ENCODE results near the gene SASH3.

Gene SASH3

GRCh38 chrX:129763666-129764065 lies 16.1 kb upstream of the SASH3 start:
- TF ChIP-seq CTCF (IDR thresholded peaks at IDR 0.05; ENCODE audit: borderline replicate concordance, control extremely low read depth, extremely low read depth, insufficient read depth, missing control alignments), result no peak
- in situ Hi-C loops (cut with MboI; ENCODE audit: low sequenced_read_pairs, unreplicated experiment), result no loop called here
- DNase-seq (ENCODE audit: low spot score), result no peak

GRCh38 chrX:129768186-129768585 lies 11.6 kb upstream of the SASH3 start:
- in situ Hi-C loops (cut with MboI; ENCODE audit: low sequenced_read_pairs, unreplicated experiment), result no loop called here
- DNase-seq (ENCODE audit: low spot score), result no peak
- no peak for TF ChIP-seq CTCF (IDR thresholded peaks at IDR 0.05; ENCODE audit: borderline replicate concordance, control extremely low read depth, extremely low read depth, insufficient read depth, missing control alignments)

GRCh38 chrX:129768586-129769466 lies 10.9 kb upstream of the SASH3 start:
- DNase-seq (ENCODE audit: low spot score), result no peak
- in situ Hi-C loops (cut with MboI; ENCODE audit: low sequenced_read_pairs, unreplicated experiment), result no loop called here
- TF ChIP-seq CTCF (IDR thresholded peaks at IDR 0.05; ENCODE audit: borderline replicate concordance, control extremely low read depth, extremely low read depth, insufficient read depth, missing control alignments), result no peak

GRCh38 chrX:129769467-129770154 lies 10.1 kb upstream of the SASH3 start:
- DNase-seq (ENCODE audit: low spot score), result peak; percentile 71
- no peak for TF ChIP-seq CTCF (IDR thresholded peaks at IDR 0.05; ENCODE audit: borderline replicate concordance, control extremely low read depth, extremely low read depth, insufficient read depth, missing control alignments)
- in situ Hi-C loops (cut with MboI; ENCODE audit: low sequenced_read_pairs, unreplicated experiment), result no loop called here

GRCh38 chrX:129771266-129771995 lies 8.3 kb upstream of the SASH3 start:
- in situ Hi-C loops (cut with MboI; ENCODE audit: low sequenced_read_pairs, unreplicated experiment), result no loop called here
- no peak for DNase-seq (ENCODE audit: low spot score)
- TF ChIP-seq CTCF (IDR thresholded peaks at IDR 0.05; ENCODE audit: borderline replicate concordance, control extremely low read depth, extremely low read depth, insufficient read depth, missing control alignments), result no peak

- in situ Hi-C loops (cut with MboI; ENCODE audit: low sequenced_read_pairs, unreplicated experiment), result no loop called here
- peak; percentile 59 for DNase-seq (ENCODE audit: low spot score)
- TF ChIP-seq CTCF (IDR thresholded peaks at IDR 0.05; ENCODE audit: borderline replicate concordance, control extremely low read depth, extremely low read depth, insufficient read depth, missing control alignments), result no peak
Observed at GRCh38 chrX:129772796-129773431, 6.8 kb upstream of the SASH3 start.

Data from GM13976 (cell line).